HG02610 (cell line): ENCODE data around the gene HIVEP1.

ENCODE experiments used
- ATAC-seq: cut with Tn5 transposase; IDR thresholded peaks from one replicate; pipeline ENCODE4 v1.9.1; 2021; ENCODE audit warnings: mild to moderate bottlenecking, moderate library complexity; ENCODE audit not compliant: unreplicated experiment

HIVEP1 gene

DNA sequence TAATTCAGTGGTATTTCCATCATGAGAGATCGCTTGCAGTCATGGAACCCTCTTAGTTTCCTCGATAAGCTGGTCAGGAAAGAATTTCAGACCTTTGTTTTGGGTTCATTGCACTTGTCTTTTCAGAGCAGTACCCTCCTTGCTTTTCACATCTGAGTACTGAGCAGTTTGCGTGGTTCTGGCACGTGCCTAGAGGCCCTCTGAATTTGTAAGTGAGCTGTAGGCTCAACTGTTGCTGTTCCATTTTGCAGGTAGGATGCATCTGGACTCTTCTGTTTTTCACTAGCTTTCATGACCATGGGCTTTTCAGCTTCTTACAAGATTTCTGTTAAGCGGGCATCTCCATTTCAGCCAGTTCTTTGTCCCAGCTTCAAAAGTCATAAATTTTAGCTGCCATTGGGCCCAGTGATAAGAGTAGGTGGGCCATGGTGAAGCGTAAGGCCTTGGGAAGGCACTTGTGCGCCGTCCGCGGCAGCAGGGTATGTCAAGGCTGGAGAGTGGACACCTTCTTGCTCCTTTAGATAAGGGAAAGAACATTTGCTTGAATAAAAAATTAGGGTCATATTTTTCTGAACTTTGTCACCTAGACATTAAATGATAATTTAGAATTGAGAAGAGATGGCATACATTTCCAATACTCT is 35.8 kb downstream of the HIVEP1 start:
- ATAC-seq, result no peak

DNA sequence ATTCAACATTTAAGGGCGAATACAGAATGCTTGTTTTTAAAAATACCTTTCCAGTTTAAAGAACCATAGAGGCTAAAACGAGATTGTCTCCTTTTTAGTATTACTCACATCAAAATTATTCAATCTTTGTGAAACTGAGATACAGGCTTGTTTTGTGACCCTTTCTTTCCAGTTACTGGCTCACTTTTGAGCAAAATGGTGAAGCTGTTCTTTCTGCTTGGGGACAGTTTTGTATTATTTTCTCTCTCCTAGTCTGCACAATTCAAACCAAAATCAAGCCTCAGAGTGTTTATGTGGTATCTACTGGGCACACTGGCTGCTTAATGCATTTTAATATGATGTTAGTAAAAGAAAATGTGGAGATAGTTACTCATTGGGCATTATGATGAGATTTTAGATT is 36.5 kb downstream of the HIVEP1 start:
- ATAC-seq, result no peak

DNA sequence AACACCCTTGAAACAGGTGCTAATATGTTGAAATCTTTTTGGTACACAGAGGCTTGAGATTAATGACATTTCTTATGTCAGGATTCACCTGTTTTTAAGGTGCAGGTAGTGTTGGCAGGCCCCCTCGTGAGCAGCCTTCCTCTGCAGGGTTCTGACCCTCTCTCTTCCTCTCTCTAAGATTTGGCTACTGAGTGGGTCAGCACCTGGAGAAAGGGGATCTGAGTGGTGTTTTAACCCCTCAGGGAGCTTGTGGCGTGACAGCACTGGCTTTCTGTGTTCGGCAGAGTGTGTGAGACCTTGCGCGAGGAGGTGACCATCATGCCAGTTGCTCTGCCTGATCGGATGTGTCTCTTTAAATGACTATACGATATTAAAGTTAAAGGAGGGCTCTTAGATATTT is 37.1 kb downstream of the HIVEP1 start:
- ATAC-seq, result peak; percentile 48

DNA sequence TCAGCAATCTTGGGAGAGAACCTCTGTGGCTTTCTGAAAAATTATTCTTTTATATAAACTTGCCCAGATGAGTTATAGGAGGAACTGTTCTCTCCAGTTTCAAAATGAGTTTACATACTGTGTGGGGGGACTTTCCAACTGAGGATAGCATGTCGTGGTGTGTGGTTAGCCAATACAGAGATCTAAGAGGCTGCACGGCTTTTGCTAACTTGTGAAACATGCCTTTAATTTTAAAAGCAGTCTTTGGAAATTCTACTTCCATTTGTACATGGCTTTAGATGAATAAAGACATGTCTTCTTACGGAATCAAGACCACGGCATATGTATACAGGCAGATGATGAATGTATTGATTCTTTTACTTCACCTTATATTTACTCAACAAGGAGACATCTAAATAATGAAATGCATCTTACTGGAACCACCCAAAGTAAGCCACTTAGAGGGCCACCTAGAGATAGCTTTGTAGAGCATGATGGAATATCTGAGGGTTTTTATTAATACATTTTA is 39.8 kb downstream of the HIVEP1 start:
- ATAC-seq, result peak; percentile 87

GRCh38 chr6:12058172-12058961 is 46.3 kb downstream of the HIVEP1 start:
- no peak for ATAC-seq

DNA sequence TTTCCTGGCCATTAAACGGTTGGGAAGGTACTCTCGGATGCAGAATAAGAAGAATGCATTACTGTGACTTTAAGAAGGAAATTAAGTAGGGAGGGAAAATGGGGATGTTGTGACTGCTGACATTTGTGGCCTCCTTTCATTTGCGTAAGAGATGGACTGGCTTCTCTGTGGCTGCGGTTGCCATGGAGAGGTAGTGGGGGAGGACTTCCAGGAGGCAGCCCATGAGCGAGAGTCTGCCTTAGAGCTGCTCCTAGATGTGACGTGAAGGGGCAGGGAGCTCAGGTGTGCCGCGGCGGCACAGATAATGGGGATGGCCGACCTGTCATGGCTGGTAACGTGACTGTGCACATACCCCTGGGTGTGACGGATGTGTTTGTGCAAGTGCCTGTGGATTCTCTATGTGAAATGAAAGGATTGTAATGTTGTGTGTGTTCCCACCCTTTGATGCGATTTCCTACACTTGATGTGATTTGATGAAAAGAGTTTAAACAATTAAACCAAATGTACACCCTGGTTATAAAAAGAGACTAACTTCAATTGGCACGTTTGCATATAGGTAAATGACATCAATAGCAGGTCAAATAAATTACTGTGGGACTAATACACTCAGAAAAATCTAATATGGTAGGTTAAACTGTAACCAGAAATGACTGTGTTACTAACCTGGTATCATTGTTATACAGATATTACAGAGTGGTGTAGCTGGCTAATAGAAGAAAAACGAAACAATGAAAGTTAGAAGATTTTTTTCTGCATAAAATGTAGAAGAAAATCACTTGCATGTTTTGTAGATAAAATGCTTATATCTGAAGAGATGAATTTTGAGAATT is 48.9 kb downstream of the HIVEP1 start:
- ATAC-seq, result peak; percentile 61

GRCh38 chr6:12062605-12063004 is 50.5 kb downstream of the HIVEP1 start:
- ATAC-seq, result no peak

DNA sequence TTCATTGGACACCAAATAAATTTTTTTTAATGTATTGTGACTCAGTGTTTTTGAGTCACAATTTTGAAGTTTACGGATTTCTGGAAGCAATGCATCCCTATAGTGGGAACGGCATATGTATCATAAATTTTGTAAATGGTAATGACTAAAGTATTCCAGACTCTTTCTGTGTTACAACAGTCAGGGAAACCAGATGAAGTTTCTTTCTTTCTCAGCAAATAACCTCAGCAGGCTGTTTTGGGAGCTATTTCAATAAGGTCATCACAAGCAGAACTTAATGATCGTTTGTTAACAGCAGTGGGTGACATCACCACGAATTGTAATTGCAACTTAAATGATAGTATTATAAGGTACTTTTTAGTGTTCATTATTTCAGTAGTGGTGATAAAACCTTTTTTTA is 52.0 kb downstream of the HIVEP1 start:
- ATAC-seq, result peak; percentile 27

DNA sequence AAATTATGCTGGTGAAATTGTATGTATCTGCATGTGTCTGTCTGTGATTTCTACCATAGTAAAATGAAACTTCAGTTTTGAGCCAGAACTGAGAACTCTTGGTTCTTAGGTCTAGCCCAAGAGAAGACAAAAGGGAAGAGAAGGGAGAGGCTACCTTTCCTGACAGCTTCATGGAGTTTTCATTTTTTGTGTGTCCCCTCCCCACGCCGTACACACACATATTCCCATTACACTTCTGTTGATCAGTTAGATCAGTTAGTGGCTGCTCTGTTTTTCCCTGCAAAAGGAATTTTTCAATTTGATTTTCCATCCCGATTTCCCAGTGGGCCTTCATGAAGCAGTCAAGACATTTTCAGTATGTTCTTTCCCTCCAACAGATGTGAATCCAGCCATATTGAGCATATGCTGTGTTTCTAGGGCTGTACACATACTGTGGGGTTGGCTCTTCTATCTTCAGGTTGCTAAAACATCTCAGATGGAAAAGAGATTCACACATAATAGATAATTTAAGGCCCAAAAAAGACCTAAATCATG is 52.5 kb downstream of the HIVEP1 start:
- ATAC-seq, result peak; percentile 9

GRCh38 chr6:12065321-12066140 is 53.4 kb downstream of the HIVEP1 start:
- ATAC-seq, result peak; percentile 64

GRCh38 chr6:12066297-12066696 is 54.2 kb downstream of the HIVEP1 start:
- ATAC-seq, result no peak

DNA sequence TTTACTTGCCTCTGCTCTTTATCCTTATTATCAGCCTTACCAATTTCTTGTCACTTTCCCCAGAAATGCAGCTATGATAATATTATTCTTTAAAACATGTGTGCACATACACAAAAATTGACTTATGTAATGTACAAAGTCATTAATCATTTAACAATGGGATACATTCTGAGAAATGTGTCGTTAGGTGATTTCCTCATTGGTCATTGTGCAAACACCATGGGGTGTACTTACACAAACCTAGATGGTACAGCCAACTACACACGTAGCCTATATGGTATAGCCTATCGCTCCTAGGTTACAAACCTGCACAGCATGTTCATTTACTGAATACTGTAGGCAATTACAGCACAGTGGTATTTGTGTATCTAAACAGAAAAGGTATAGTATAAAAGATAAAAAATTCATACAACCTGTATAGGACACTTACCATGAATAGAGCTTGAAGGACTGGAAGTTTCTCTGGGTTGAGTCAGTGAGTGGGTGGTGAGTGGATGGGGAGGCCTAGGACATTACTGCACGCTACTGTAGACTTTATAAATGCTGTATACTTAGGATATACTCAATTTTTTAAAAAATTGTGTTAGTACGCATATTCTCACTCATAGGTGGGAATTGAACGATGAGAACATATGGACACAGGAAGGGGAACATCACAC is 56.9 kb downstream of the HIVEP1 start:
- ATAC-seq, result no peak

- no peak for ATAC-seq
Measured at GRCh38 chr6:12069891-12070529, 57.9 kb downstream of the HIVEP1 start.

GRCh38 chr6:12071064-12071615 is 59.0 kb downstream of the HIVEP1 start:
- no peak for ATAC-seq

- no peak for ATAC-seq
Measured at GRCh38 chr6:12075067-12075563, 63.0 kb downstream of the HIVEP1 start.

DNA sequence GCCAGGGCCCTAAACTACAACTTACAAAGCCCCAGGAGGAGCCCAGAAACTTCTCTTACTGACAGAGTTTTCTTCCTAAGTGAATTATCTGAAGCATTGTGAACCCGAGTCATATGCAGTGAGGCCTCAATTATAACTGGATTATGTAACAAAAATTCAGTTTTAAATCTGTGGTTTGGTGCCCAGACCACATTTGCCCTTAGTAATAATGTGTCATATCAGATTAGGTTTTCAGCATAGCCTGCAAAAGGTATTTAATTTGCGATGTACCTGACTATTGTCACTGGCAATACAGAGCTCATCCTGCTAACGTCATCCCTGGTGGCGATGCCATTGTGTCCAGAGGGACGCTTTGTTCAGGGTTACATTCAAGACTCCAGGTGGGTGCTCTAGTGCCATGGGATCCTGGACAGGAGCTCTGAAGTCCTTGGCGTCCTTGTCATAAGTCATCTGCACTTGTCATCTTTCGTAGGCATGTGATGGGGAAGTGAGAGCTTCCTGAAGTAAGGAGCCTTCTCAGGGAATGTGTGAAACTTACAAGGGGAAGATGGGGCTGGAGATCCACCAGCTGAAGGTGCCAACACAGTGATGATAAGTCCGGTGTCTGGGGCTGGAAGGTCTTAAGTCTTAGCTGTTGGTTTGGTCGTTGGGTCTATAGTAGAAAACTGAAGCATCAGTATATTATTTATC is 65.1 kb downstream of the HIVEP1 start:
- no peak for ATAC-seq

DNA sequence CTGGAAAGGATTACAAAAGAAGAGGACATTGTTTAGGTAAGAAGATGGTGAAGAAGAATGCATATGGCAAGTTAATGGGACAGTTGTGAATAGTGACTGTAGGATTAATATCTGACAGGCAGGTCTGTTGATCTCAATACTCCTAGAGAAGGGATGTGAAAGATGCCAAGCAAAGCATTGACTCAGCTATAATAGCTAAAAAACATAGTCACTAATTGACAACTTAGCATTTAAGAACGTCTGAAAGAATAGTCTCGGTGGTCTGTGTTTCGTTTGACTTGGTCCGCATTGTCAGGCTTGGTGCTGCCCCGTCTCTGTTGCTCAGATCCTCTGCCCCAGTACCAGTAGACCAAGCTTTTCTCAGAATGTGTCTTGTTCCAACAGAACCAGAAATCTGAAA is 65.9 kb downstream of the HIVEP1 start:
- ATAC-seq, result no peak

GRCh38 chr6:12081771-12082170 is 69.7 kb downstream of the HIVEP1 start:
- ATAC-seq, result peak; percentile 66
